Neural progenitor cell (in vitro differentiated cells): ENCODE measurements around the gene VWA8. TPM values are rescaled to one million over a fixed set of nuclear protein-coding genes. Genes with fewer than 3 reads are reported as not detected.

Experiments used
- DNase-seq: peaks from one replicate; pipeline ENCODE4 v3.0.0-alpha.2; 2016; ENCODE audit warnings: low spot score
- H2AFZ ChIP-seq: fragments of 200-600 bp; sonication (generic); replicated peaks from 2 replicates; pipeline ENCODE4 v1.6.1; 2016; ENCODE audit warnings: antibody characterized with exemption
- H3F3A ChIP-seq: fragments of 200-600 bp; sonication (generic); 2 replicates; pipeline ENCODE4 v1.6.1; 2016; ENCODE audit warnings: antibody characterized with exemption, low read depth
- H3K27ac ChIP-seq: fragments of 200-600 bp; sonication (generic); 2 replicates; pipeline ENCODE4 v1.5.1; 2016; ENCODE audit warnings: mild to moderate bottlenecking
- H3K27me3 ChIP-seq: fragments of 200-600 bp; sonication (generic); 2 replicates; pipeline ENCODE4 v1.6.1; 2016; ENCODE audit warnings: mild to moderate bottlenecking, moderate library complexity
- H3K36me3 ChIP-seq: fragments of 200-600 bp; sonication (generic); 2 replicates; pipeline ENCODE4 v1.5.1; 2016
- H3K4me1 ChIP-seq: fragments of 200-600 bp; sonication (generic); 2 replicates; pipeline ENCODE4 v1.6.1; 2016; ENCODE audit warnings: mixed run types
- H3K4me2 ChIP-seq: fragments of 200-600 bp; sonication (generic); 2 replicates; pipeline ENCODE4 v1.6.1; 2016
- H3K4me3 ChIP-seq: fragments of 200-600 bp; sonication (generic); 2 replicates; pipeline ENCODE4 v1.5.1; 2016
- H3K79me2 ChIP-seq: fragments of 200-600 bp; sonication (generic); 2 replicates; pipeline ENCODE4 v1.6.1; 2016; ENCODE audit warnings: low read depth
- H3K9ac ChIP-seq: fragments of 200-600 bp; sonication (generic); 2 replicates; pipeline ENCODE4 v1.6.1; 2016
- H3K9me3 ChIP-seq: fragments of 200-600 bp; sonication (generic); 2 replicates; pipeline ENCODE4 v1.5.1; 2016; ENCODE audit warnings: low read depth
- H4K20me1 ChIP-seq: fragments of 200-600 bp; sonication (generic); 2 replicates; pipeline ENCODE4 v1.6.1; 2016; ENCODE audit warnings: low read depth
- H3K27ac Mint-ChIP-seq: 3 replicates; pipeline ENCODE4 v1.8.0; 2021; ENCODE audit warnings: mixed read lengths
- H3K27me3 Mint-ChIP-seq: 2 replicates; pipeline ENCODE4 v1.8.0; 2022; ENCODE audit warnings: low read depth, mild to moderate bottlenecking, inconsistent platforms, moderate library complexity, mixed read lengths; ENCODE audit not compliant: insufficient read depth
- H3K36me3 Mint-ChIP-seq: 3 replicates; pipeline ENCODE4 v1.8.0; 2021; ENCODE audit warnings: mixed read lengths
- H3K4me1 Mint-ChIP-seq: 3 replicates; pipeline ENCODE4 v1.8.0; 2021; ENCODE audit warnings: mixed read lengths
- H3K4me3 Mint-ChIP-seq: 3 replicates; pipeline ENCODE4 v1.8.0; 2021; ENCODE audit warnings: mild to moderate bottlenecking, moderate library complexity, mixed read lengths
- H3K9me3 Mint-ChIP-seq: 3 replicates; pipeline ENCODE4 v1.8.0; 2020; ENCODE audit warnings: mixed read lengths
- EZH2 ChIP-seq: fragments of 200-600 bp; sonication (generic); IDR thresholded peaks from 2 replicates; pipeline ENCODE4 v1.6.1; 2017; ENCODE audit warnings: antibody characterized with exemption, mild to moderate bottlenecking, moderate library complexity
- EZH2phosphoT487 ChIP-seq: fragments of 200-600 bp; sonication (generic); IDR thresholded peaks from 2 replicates; pipeline ENCODE4 v1.6.1; 2017; ENCODE audit warnings: antibody characterized with exemption
- total RNA-seq: library from RNA; depleted of rRNA; stranded (reverse); fragments of >200 nt; gene quantifications from 2 replicates; pipeline ENCODE4 v1.2.3, GENCODE V29; 2015; ENCODE audit warnings: low replicate concordance
- TF ChIP-seq, protein P1 (sequence below): fragments of 200-600 bp; sonication (generic); IDR thresholded peaks from 2 replicates; pipeline ENCODE4 v1.5.1; 2017; ENCODE audit warnings: antibody characterized with exemption, mild to moderate bottlenecking

The VWA8 gene
- total RNA-seq, 1 donor from 2014 or later = 12.6 TPM

DNA sequence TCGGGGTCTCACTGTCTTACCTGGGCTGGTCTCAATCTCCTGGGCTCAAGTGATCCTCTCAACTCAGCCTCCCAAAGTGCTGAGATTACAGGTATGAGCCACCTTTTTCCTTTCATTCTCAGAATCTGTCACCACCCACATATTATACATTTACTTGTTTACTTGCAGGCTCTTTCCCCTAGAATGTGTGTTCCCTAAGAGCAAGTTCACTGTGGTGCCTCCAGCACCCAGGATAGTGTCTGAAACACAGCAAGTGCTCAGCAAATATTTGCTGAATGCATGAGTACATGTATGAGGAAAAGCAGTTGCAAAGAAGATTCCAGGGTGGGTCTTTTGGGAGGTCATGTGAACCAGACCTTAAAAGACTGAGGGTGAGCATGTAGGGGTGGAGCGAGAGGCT, 406.7 kb downstream of the VWA8 start:
- no peaks in the 10 kb centered on the region for H3K9me3 ChIP-seq
- peaks cover 9% of the 10 kb centered on the region for H3K27me3 Mint-ChIP-seq
- peaks cover 5% of the 10 kb centered on the region for H3K9me3 Mint-ChIP-seq
- no peak for DNase-seq
- no peak overlapping the region for H3K9ac ChIP-seq
- H3K4me1 Mint-ChIP-seq = peaks cover 19% of the 10 kb centered on the region
- no peak overlapping the region for H2AFZ ChIP-seq
- H3K36me3 Mint-ChIP-seq = no peaks in the 10 kb centered on the region
- H3K79me2 ChIP-seq = no peaks in the 10 kb centered on the region
- no peaks in the 10 kb centered on the region for H3K36me3 ChIP-seq
- TF ChIP-seq EZH2 = no peak
- TF ChIP-seq EZH2phosphoT487 = no peak
- TF ChIP-seq, protein P1, sequence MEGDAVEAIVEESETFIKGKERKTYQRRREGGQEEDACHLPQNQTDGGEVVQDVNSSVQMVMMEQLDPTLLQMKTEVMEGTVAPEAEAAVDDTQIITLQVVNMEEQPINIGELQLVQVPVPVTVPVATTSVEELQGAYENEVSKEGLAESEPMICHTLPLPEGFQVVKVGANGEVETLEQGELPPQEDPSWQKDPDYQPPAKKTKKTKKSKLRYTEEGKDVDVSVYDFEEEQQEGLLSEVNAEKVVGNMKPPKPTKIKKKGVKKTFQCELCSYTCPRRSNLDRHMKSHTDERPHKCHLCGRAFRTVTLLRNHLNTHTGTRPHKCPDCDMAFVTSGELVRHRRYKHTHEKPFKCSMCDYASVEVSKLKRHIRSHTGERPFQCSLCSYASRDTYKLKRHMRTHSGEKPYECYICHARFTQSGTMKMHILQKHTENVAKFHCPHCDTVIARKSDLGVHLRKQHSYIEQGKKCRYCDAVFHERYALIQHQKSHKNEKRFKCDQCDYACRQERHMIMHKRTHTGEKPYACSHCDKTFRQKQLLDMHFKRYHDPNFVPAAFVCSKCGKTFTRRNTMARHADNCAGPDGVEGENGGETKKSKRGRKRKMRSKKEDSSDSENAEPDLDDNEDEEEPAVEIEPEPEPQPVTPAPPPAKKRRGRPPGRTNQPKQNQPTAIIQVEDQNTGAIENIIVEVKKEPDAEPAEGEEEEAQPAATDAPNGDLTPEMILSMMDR = no peak
- H3K27me3 ChIP-seq = no peaks in the 10 kb centered on the region
- H3K4me2 ChIP-seq = no peak overlapping the region
- peak overlapping the region; percentile 48 for H3K27ac Mint-ChIP-seq
- H3K4me1 ChIP-seq = no peaks in the 10 kb centered on the region
- H3K4me3 Mint-ChIP-seq = no peak overlapping the region
- H3F3A ChIP-seq = no peaks in the 10 kb centered on the region
- H3K4me3 ChIP-seq = no peak overlapping the region
- no peak overlapping the region for H3K27ac ChIP-seq
- no peaks in the 10 kb centered on the region for H4K20me1 ChIP-seq

DNA sequence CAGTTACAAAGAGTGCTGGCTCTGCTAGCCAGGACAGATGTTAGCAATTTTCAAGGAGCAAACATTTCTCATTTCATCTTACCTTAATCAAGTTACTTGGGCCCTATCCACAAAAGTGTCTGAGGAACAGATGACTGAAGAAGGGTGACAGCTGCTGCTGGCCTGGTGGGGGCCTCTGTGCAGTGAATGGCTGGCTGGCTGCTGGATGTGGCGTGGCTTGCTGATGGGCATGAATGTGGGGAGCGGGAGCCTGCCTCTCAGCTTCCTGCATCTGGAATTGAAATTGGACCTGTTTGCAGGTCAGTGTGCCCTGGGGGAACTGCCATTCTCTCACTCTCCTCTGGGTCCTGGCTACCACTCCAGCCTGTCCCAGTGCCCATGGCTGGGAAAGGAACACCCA, 408.9 kb downstream of the VWA8 start:
- no peak overlapping the region for H3K27ac ChIP-seq
- H3K27ac Mint-ChIP-seq = peak overlapping the region; percentile 46
- no peaks in the 10 kb centered on the region for H3K79me2 ChIP-seq
- no peaks in the 10 kb centered on the region for H3F3A ChIP-seq
- H2AFZ ChIP-seq = no peak overlapping the region
- no peaks in the 10 kb centered on the region for H3K4me1 ChIP-seq
- no peak overlapping the region for H3K4me2 ChIP-seq
- no peaks in the 10 kb centered on the region for H3K27me3 ChIP-seq
- no peaks in the 10 kb centered on the region for H3K9me3 ChIP-seq
- no peaks in the 10 kb centered on the region for H4K20me1 ChIP-seq
- no peak overlapping the region for H3K9ac ChIP-seq
- no peaks in the 10 kb centered on the region for H3K36me3 ChIP-seq
- peaks cover 36% of the 10 kb centered on the region for H3K4me1 Mint-ChIP-seq
- no peaks in the 10 kb centered on the region for H3K36me3 Mint-ChIP-seq
- H3K4me3 Mint-ChIP-seq = no peak overlapping the region
- TF ChIP-seq, protein P1 = no peak
- no peak for TF ChIP-seq EZH2
- TF ChIP-seq EZH2phosphoT487 = no peak
- no peak overlapping the region for H3K4me3 ChIP-seq
- DNase-seq = no peak
- peaks cover 9% of the 10 kb centered on the region for H3K27me3 Mint-ChIP-seq
- peaks cover 5% of the 10 kb centered on the region for H3K9me3 Mint-ChIP-seq

DNA sequence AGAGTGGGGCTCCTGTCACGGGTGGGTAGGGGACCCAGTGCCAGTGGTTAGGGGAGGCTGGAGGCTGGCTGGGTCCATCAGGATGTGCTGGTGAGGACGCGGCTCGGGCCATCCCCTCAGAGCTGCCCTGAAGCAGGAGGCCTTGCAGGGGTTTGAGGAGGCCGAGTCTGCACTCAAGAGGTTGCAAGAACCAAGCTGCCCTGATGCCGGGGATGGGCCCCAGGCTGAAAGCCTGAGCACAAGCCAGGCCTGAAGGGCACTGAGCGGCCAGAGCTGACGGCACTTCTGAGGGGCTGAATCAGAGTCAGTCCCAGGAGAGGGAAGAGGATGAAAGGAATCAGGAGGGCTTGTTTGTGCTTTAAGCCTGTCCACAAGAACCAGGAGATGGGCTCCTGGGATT, 410.6 kb downstream of the VWA8 start:
- Mint-ChIP-seq H3K27ac (peak overlapping the region; percentile 9), H3K36me3 (no peaks in the 10 kb centered on the region), H3K4me3 (no peak overlapping the region), H3K9me3 (peaks cover 12% of the 10 kb centered on the region), H3K4me1 (peaks cover 51% of the 10 kb centered on the region), H3K27me3 (peaks cover 13% of the 10 kb centered on the region)
- no peak overlapping the region for H2AFZ ChIP-seq
- no peaks in the 10 kb centered on the region for H3K27me3 ChIP-seq
- H3F3A ChIP-seq = no peaks in the 10 kb centered on the region
- no peak overlapping the region for H3K9ac ChIP-seq
- H3K4me3 ChIP-seq = no peak overlapping the region
- no peak for DNase-seq
- TF ChIP-seq EZH2phosphoT487 = no peak
- TF ChIP-seq, protein P1 = no peak
- no peaks in the 10 kb centered on the region for H3K79me2 ChIP-seq
- H3K27ac ChIP-seq = no peak overlapping the region
- no peaks in the 10 kb centered on the region for H3K36me3 ChIP-seq
- H3K4me2 ChIP-seq = no peak overlapping the region
- H3K4me1 ChIP-seq = no peaks in the 10 kb centered on the region
- H4K20me1 ChIP-seq = no peaks in the 10 kb centered on the region
- no peaks in the 10 kb centered on the region for H3K9me3 ChIP-seq
